HUES6 (cell line): ENCODE data around the gene MLH3.

ENCODE experiments used
- H3K27ac ChIP-seq: 2 replicates; pipeline ENCODE4 v1.7.0; 2013; ENCODE audit warnings: low read depth, mild to moderate bottlenecking, low read length, inconsistent platforms
- H3K27me3 ChIP-seq: 2 replicates; pipeline ENCODE4 v1.6.1; 2013; ENCODE audit warnings: low read length; ENCODE audit not compliant: control insufficient read depth, insufficient read depth
- H3K36me3 ChIP-seq: 2 replicates; pipeline ENCODE4 v1.6.1; 2013; ENCODE audit warnings: low read length; ENCODE audit not compliant: control insufficient read depth, insufficient read depth
- H3K4me1 ChIP-seq: 2 replicates; pipeline ENCODE4 v1.6.1; 2013; ENCODE audit warnings: low read length; ENCODE audit not compliant: control insufficient read depth, insufficient read depth
- H3K4me3 ChIP-seq: 2 replicates; pipeline ENCODE4 v1.5.1; 2013; ENCODE audit warnings: low read depth, low read length
- H3K9ac ChIP-seq: one replicate; pipeline ENCODE4 v1.6.1; 2013; ENCODE audit warnings: mild to moderate bottlenecking, low read length
- H3K9me3 ChIP-seq: 2 replicates; pipeline ENCODE4 v1.6.1; 2013; ENCODE audit warnings: low read depth, low read length; ENCODE audit not compliant: control insufficient read depth, insufficient read depth

MLH3 gene

GRCh38 chr14:75050852-75051555 lies at the start of gene MLH3:
TSS of gene MLH3 (minus strand) at chr14:75051467. CDS start at chr14:75049655, 1,812 bp downstream.
- H3K4me3 ChIP-seq: peak within 1 kb of the TSS; percentile 55
- no peaks in the 10 kb centered on the region for H3K9me3 ChIP-seq
- H3K27ac ChIP-seq: peak within 1 kb of the TSS; percentile 54
- peak within 1 kb of the TSS; percentile 78 for H3K9ac ChIP-seq
- H3K4me1 ChIP-seq: no peaks in the 10 kb centered on the region
- no peaks in the 10 kb centered on the region for H3K27me3 ChIP-seq
- 0 out of 2 replicates have a peak, but pooled peaks cover 4% of the 10 kb centered on the region for H3K36me3 ChIP-seq

DNA sequence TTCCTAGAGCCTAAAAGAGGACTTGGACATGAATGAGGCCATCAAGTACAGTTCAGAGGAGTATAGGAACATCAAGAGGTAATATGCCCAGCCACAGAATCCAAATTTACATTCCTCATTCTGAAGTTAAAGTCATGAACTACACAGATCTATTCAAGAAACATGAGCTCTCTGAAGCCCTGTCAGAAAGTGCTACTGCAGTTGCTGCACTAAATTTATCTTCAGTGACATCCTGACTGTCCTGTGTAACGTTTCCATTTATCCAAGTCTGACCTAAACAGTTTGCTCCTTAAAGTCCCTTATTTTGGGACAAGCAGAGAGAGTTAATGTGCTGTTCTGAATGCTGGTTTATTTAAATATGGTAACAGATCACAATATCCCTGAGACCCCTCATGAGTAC lies 47.4 kb upstream of the MLH3 start:
- Histone ChIP-seq H3K36me3 (peaks cover 83% of the 10 kb centered on the region), H3K27me3 (no peaks in the 10 kb centered on the region), H3K9me3 (no peaks in the 10 kb centered on the region), H3K4me1 (no peaks in the 10 kb centered on the region), H3K9ac (no peak overlapping the region), H3K4me3 (no peak overlapping the region), H3K27ac (no peak overlapping the region)

- no peaks in the 10 kb centered on the region for H3K9me3 ChIP-seq
- H3K4me1 ChIP-seq: no peaks in the 10 kb centered on the region
- H3K9ac ChIP-seq: no peak overlapping the region
- H3K27ac ChIP-seq: no peak overlapping the region
- H3K36me3 ChIP-seq: peaks cover 80% of the 10 kb centered on the region
- H3K27me3 ChIP-seq: no peaks in the 10 kb centered on the region
- H3K4me3 ChIP-seq: no peak overlapping the region
Measured at GRCh38 chr14:75098212-75098611, 46.9 kb upstream of the MLH3 start.

DNA sequence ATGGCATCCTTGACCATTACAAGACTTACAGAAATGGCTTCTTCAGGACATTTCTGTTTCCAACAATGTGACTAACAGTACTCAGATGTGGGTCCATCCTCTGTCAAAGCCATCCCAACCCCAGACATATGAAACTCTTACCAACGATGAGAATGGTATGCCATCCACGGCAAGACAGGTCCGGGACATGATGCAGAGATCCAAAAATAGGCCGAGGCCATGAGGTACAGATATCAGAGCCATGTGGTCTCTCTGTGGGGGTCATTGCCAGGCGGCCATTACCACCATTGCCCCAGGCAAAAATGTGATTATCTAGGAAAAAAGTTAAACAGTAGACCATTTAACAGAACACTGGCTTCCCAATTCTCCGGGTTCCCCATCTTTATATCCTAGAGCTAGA lies 45.7 kb upstream of the MLH3 start:
- Histone ChIP-seq H3K36me3 (peaks cover 73% of the 10 kb centered on the region), H3K9me3 (no peaks in the 10 kb centered on the region), H3K27ac (no peak overlapping the region), H3K4me3 (no peak overlapping the region), H3K27me3 (no peaks in the 10 kb centered on the region), H3K9ac (no peak overlapping the region), H3K4me1 (peaks cover 4% of the 10 kb centered on the region; the same call in 1 of the 2 replicates)

- Histone ChIP-seq H3K27me3 (no peaks in the 10 kb centered on the region), H3K4me1 (peaks cover 4% of the 10 kb centered on the region; the same call in 1 of the 2 replicates), H3K27ac (no peak overlapping the region), H3K4me3 (no peak overlapping the region), H3K36me3 (peaks cover 71% of the 10 kb centered on the region), H3K9ac (no peak overlapping the region), H3K9me3 (no peaks in the 10 kb centered on the region)
Measured at GRCh38 chr14:75095690-75096089, 44.4 kb upstream of the MLH3 start.

GRCh38 chr14:75094896-75095295 lies 43.6 kb upstream of the MLH3 start:
- Histone ChIP-seq H3K36me3 (peaks cover 70% of the 10 kb centered on the region), H3K4me1 (peaks cover 4% of the 10 kb centered on the region; the same call in 1 of the 2 replicates), H3K9me3 (no peaks in the 10 kb centered on the region), H3K27me3 (no peaks in the 10 kb centered on the region), H3K9ac (no peak overlapping the region), H3K27ac (no peak overlapping the region), H3K4me3 (no peak overlapping the region)

DNA sequence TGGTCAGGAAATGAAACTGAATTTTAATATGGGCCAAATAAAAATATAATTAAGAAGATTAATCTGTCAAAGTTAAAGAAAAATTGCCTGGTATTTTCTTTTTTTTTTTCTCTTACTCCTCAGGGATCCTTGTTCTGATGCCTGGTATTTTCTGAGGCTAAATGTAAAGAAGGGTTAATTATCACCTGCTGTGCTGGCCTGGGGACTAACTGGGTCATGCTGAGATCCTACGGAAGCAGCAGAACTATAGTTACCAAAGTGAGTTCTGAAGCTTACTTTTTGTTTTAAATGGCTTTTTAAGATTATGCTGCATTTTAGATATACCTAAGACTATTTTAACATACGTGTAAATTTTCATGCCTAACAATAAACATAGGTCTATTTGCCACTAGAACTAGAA lies 41.4 kb upstream of the MLH3 start:
- no peaks in the 10 kb centered on the region for H3K27me3 ChIP-seq
- peaks cover 64% of the 10 kb centered on the region for H3K36me3 ChIP-seq
- no peak overlapping the region for H3K27ac ChIP-seq
- no peaks in the 10 kb centered on the region for H3K9me3 ChIP-seq
- no peak overlapping the region for H3K9ac ChIP-seq
- no peak overlapping the region for H3K4me3 ChIP-seq
- peaks cover 4% of the 10 kb centered on the region; the same call in 1 of the 2 replicates for H3K4me1 ChIP-seq

DNA sequence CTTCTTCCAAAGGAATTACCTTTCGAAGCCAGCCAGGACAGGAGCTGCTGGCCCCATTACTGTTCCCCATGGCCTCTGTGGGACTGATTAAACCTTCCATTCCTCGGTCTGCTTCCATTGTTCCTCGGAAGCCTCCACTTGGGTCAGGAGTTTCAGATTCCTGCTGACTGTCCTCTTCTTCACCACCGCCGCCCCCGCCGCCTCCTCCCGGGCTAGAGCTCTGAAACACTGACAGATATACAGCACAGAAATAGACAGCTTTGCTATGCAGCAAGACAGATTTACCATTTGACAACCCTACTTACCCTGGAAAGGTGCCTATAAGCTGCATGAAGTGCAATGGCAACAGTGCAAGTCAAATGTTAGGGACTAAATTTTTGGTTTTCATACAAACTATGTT lies 40.0 kb upstream of the MLH3 start:
- Histone ChIP-seq H3K27me3 (no peaks in the 10 kb centered on the region), H3K36me3 (peaks cover 64% of the 10 kb centered on the region), H3K27ac (no peak overlapping the region), H3K4me1 (peaks cover 4% of the 10 kb centered on the region; the same call in 1 of the 2 replicates), H3K9ac (no peak overlapping the region), H3K4me3 (no peak overlapping the region), H3K9me3 (no peaks in the 10 kb centered on the region)

GRCh38 chr14:75090353-75090752 lies 39.1 kb upstream of the MLH3 start:
- Histone ChIP-seq H3K9ac (no peak overlapping the region), H3K27me3 (no peaks in the 10 kb centered on the region), H3K36me3 (peaks cover 64% of the 10 kb centered on the region), H3K4me3 (no peak overlapping the region), H3K27ac (no peak overlapping the region), H3K4me1 (peaks cover 4% of the 10 kb centered on the region; the same call in 1 of the 2 replicates), H3K9me3 (no peaks in the 10 kb centered on the region)

- Histone ChIP-seq H3K9ac (no peak overlapping the region), H3K9me3 (no peaks in the 10 kb centered on the region), H3K36me3 (peaks cover 64% of the 10 kb centered on the region)
Measured at GRCh38 chr14:75088566-75089373, 37.5 kb upstream of the MLH3 start.

DNA sequence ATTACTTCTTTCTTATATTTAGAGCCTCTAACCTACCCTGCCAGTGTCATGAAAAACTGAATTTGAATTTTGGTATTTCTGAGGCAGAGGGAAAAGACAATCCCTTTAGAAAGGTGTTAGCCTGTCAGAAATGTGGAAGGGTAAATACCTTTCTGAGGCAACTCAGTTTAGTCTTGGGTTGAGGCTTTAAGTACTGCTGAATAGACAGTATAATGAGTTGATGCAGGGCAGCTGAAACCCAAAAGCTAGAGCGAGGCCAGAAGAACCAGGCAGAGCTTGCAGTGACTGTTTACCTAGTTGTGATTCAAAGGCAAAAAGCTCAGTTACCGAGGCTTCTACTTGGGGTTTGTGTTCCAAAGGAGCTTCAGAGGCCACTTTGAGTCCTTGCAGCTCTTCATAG lies 36.9 kb upstream of the MLH3 start:
- Histone ChIP-seq H3K36me3 (peaks cover 67% of the 10 kb centered on the region), H3K27ac (no peak overlapping the region), H3K27me3 (no peaks in the 10 kb centered on the region), H3K9me3 (no peaks in the 10 kb centered on the region), H3K9ac (no peak overlapping the region), H3K4me3 (no peak overlapping the region), H3K4me1 (peaks cover 4% of the 10 kb centered on the region; the same call in 1 of the 2 replicates)

More at GRCh38 chr14:75088566-75089373, 37.5 kb upstream of the MLH3 start:
- H3K4me1 ChIP-seq: peaks cover 4% of the 10 kb centered on the region; the same call in 1 of the 2 replicates
- H3K27ac ChIP-seq: no peak overlapping the region
- H3K27me3 ChIP-seq: no peaks in the 10 kb centered on the region
- no peak overlapping the region for H3K4me3 ChIP-seq
